ENCODE measurements around the gene CBX3. TPM values are rescaled to one million over a fixed set of nuclear protein-coding genes. Genes with fewer than 3 reads are reported as not detected.
A peak's percentile ranks its signal among the peaks of the same experiment; 100 is the strongest.

Gene CBX3
- total and polyA plus RNA-seq, 10 of the 15 experiments (the other 5 are each of a cell fraction or from before 2014, with no cell fraction given), result 153 to 307 (median 225) TPM

GRCh38 chr7:26165950-26166683 lies 35.4 kb upstream of the CBX3 start (continued):
- TF ChIP-seq, protein P1, sequence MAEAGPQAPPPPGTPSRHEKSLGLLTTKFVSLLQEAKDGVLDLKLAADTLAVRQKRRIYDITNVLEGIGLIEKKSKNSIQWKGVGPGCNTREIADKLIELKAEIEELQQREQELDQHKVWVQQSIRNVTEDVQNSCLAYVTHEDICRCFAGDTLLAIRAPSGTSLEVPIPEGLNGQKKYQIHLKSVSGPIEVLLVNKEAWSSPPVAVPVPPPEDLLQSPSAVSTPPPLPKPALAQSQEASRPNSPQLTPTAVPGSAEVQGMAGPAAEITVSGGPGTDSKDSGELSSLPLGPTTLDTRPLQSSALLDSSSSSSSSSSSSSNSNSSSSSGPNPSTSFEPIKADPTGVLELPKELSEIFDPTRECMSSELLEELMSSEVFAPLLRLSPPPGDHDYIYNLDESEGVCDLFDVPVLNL (IDR thresholded peaks at IDR 0.05; ENCODE audit: low read depth, low read length), result no peak
- TF ChIP-seq RAD51 (IDR thresholded peaks at IDR 0.05), result no peak
- TF ChIP-seq RELA (IDR thresholded peaks at IDR 0.05; ENCODE audit: borderline replicate concordance, partially characterized antibody), result no peak
- TF ChIP-seq SPI1 (IDR thresholded peaks at IDR 0.05; ENCODE audit: borderline replicate concordance, insufficient read depth, low read depth, low read length), result no peak
- no peak for TF ChIP-seq CBX3 (IDR thresholded peaks at IDR 0.05; ENCODE audit: borderline replicate concordance, low read depth)
- TF ChIP-seq MTA2 (IDR thresholded peaks at IDR 0.05; ENCODE audit: low read depth), result no peak
- no peak for TF ChIP-seq TCF7 (IDR thresholded peaks at IDR 0.05; ENCODE audit: borderline replicate concordance)

DNA sequence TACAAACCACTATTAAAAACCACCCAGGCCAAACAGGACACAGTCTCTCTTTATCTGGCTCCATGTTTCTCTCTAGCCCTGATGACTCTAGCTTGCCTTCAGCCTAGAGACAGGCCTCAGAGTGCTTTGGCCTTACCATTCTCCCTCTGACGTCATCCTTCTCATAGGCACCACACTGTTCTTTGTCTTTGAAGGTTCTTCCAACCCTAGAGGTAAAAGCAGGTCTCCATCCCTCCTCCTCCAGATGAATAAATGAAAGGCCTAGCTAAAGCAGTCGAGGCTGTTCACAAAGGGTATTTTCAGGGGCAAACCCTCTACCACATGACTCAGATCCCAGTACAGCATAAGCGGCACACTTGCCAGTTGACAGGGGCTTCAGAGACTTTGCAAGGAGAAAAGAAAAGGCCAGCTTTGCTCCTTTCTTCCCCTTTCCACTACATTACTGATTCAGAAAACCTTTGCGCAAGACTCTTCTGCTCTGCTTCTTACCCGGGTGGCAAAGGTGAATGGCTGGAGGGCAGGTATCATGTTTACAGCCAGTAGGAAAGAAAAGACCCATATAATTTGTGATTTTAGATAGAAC lies 34.8 kb upstream of the CBX3 start:
- FAIRE-seq, result no peak
- Histone ChIP-seq H3K4me3 (no peak overlapping the region), H3K27ac (ENCODE audit: control insufficient read depth, insufficient read depth) (peak overlapping the region; percentile 43), H4K20me1 (ENCODE audit: control insufficient read depth, insufficient read depth) (no peaks in the 10 kb centered on the region), H3K9ac (ENCODE audit: control insufficient read depth, insufficient read depth, low read length) (peak overlapping the region; percentile 51), H3K4me2 (ENCODE audit: control insufficient read depth, insufficient read depth) (peak overlapping the region; percentile 65), H3K79me2 (ENCODE audit: control insufficient read depth, insufficient read depth, low read length) (peaks cover 37% of the 10 kb centered on the region), H3K4me1 (ENCODE audit: control insufficient read depth, insufficient read depth, low read length) (peaks cover 17% of the 10 kb centered on the region), H3K9me3 (replicated peaks; ENCODE audit: control insufficient read depth, insufficient read depth, low read length) (no peaks in the 10 kb centered on the region), H3K36me3 (ENCODE audit: control insufficient read depth in 2 of 2, insufficient read depth in 2 of 2, low read length in 1 of 2) (peaks cover 2 to 3% of the 10 kb centered on the region in 2 experiments; a peak in 3 of 4 replicates), H2AFZ (ENCODE audit: control insufficient read depth, low read depth, low read length) (no peak overlapping the region; the same call in 1 of the 2 replicates), H3K27me3 (replicated peaks in 1 of 2; ENCODE audit: control insufficient read depth in 2 of 2, insufficient read depth in 2 of 2, low read length in 1 of 2) (no peaks in the 10 kb centered on the region)
- ChIA-PET RAD21 (ENCODE audit: unreplicated experiment) (interaction anchor here (1.0 to 3.4 kb wide), 12 partner anchors 10 to 199 kb away, joined by 3 to 74 read pairs (median 5); partner anchors contain the start of genes CBX3 and NFE2L3), POLR2A (interaction anchor here (0.7 to 3.2 kb wide), 16 partner anchors 11 to 207 kb away, joined by 3 to 111 read pairs (median 4); partner anchors contain the start of genes CBX3 and NFE2L3), SMC1A (ENCODE audit: uncharacterized antibody, unreplicated experiment) (interaction anchor here (0.8 to 5.4 kb wide), 22 partner anchors 10 to 917 kb away, joined by 3 to 91 read pairs (median 4); partner anchors contain the start of gene NFE2L3), CTCF (interaction anchor here (0.6 to 3.2 kb wide), 13 partner anchors 11 to 274 kb away, joined by 3 to 52 read pairs (median 6); partner anchors contain the start of gene NFE2L3)
- DNase-seq (ENCODE audit: low read depth, low spot score), result no peak
- intact Hi-C loops (cut with micrococcal nuclease; ENCODE audit: unreplicated experiment) (no loop called here), in situ Hi-C loops (cut with MboI) (no loop called here)
- 55% methylated on average over 5 of the region's 5 CpGs for WGBS (ENCODE audit: insufficient coverage, insufficient replicate concordance, low lambda C conversion rate, missing lambda C conversion rate)
- TF ChIP-seq RAD51 (IDR thresholded peaks at IDR 0.05), result peak; percentile 9; the same call in 1 of the 2 replicates
- no peak for TF ChIP-seq CHD1 (IDR thresholded peaks at IDR 0.05; ENCODE audit: low read depth, low read length)
- TF ChIP-seq ATF7 (IDR thresholded peaks at IDR 0.05; ENCODE audit: low read depth), result peak; percentile 94
- TF ChIP-seq, protein P2, sequence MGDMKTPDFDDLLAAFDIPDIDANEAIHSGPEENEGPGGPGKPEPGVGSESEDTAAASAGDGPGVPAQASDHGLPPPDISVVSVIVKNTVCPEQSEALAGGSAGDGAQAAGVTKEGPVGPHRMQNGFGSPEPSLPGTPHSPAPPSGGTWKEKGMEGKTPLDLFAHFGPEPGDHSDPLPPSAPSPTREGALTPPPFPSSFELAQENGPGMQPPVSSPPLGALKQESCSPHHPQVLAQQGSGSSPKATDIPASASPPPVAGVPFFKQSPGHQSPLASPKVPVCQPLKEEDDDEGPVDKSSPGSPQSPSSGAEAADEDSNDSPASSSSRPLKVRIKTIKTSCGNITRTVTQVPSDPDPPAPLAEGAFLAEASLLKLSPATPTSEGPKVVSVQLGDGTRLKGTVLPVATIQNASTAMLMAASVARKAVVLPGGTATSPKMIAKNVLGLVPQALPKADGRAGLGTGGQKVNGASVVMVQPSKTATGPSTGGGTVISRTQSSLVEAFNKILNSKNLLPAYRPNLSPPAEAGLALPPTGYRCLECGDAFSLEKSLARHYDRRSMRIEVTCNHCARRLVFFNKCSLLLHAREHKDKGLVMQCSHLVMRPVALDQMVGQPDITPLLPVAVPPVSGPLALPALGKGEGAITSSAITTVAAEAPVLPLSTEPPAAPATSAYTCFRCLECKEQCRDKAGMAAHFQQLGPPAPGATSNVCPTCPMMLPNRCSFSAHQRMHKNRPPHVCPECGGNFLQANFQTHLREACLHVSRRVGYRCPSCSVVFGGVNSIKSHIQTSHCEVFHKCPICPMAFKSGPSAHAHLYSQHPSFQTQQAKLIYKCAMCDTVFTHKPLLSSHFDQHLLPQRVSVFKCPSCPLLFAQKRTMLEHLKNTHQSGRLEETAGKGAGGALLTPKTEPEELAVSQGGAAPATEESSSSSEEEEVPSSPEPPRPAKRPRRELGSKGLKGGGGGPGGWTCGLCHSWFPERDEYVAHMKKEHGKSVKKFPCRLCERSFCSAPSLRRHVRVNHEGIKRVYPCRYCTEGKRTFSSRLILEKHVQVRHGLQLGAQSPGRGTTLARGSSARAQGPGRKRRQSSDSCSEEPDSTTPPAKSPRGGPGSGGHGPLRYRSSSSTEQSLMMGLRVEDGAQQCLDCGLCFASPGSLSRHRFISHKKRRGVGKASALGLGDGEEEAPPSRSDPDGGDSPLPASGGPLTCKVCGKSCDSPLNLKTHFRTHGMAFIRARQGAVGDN (IDR thresholded peaks at IDR 0.05), result peak; percentile 62
- no peak for TF ChIP-seq NR2F1 (conservative IDR thresholded peaks at IDR 0.05)
- TF ChIP-seq TCF3 (IDR thresholded peaks at IDR 0.05; ENCODE audit: borderline replicate concordance, insufficient read depth, low read depth, low read length), result no peak
- BruUV-seq (replicated peaks), result no TSS peak
- peak; percentile 70 for ATAC-seq

All from GM12878 (cell line).